Amniotic stem cell (primary cell): ENCODE data around the gene GINM1.

Experiments
- DNase-seq: peaks from one replicate; lab custom pipeline; 2025; lab: John Stamatoyannopoulos, UW

The GINM1 gene, protein sequence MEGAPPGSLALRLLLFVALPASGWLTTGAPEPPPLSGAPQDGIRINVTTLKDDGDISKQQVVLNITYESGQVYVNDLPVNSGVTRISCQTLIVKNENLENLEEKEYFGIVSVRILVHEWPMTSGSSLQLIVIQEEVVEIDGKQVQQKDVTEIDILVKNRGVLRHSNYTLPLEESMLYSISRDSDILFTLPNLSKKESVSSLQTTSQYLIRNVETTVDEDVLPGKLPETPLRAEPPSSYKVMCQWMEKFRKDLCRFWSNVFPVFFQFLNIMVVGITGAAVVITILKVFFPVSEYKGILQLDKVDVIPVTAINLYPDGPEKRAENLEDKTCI

DNA sequence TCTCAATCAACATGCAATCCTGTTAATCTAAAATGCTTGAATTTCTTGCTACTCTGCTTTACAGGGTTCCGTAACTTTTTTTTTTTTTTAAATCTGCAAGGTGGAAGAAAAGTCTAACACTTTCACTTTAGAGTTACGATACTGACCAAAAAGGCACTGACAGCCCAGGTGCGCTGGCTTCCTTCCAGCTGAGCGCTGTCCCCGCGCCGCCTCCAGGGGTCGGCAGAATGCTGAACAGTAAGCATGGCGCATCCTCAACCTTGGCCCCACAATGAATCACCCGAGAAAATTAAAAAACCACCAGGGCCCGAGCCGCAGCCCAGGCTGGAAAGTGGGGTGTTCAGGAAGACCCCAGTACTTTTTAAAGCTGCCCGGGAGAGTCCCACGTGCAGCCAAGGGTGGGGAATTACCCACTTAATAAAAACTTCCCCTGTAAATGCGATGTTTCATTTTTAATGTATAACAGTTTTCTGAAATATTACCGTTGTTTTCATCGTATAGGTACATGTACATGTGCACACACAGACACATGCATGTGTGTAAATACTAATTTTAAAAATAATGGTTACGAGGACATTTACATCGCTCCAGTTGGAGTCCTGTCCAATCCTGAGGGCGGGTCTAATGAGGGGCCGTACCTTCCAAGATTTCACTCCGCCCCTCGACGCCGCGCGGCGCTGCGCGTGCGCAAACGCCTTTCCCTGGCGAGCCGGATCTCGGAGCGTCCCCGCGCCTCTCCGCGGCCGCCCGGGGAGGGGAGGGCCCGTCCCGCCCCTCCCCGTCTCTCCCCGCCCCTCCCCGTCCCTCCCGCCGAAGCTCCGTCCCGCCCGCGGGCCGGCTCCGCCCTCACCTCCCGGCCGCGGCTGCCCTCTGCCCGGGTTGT is at the start of gene GINM1:
TSS of gene GINM1 (plus strand) at position 849 of the 883 bp plus-strand sequence. CDS start 40 bp downstream, outside the sequence.
- DNase-seq = peak; percentile 87

DNA sequence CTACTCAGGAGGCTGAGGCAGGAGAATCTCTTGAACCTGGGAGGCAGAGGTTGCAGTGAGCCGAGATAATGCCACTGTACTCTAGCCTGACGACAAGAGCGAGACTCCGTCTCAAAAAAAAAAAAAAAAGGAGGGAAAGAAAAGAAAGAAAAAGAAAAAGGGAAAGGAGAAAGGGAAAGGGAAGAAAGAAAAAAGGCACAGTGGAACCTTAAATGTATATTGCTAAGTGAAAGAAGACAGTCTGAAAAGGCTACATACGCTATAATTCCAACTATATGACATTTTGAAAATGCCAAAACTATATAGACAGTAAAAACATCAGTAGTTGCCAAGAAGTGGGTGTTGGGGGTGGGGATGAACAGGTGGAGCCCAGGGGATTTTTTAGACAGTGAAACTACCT is 36.5 kb upstream of the GINM1 start:
- no peak for DNase-seq

DNA sequence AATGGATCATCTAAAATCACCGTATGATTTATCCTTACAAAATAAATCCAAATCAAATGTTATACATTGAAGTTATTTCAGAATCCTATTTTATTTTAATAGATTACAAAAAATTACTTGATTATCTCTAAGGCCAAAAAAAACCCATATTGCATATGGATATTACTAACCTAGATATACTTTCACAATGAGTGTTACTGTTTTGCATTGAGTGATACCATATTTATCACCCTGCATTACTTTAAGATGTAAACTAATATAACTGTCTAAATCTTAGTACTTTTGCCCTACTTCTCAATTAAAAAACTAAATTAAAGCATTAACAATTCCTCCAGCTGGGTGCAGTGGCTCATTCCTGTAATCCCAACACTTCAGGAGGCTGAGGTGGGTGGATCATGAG is 31.4 kb upstream of the GINM1 start:
- DNase-seq = no peak

DNA sequence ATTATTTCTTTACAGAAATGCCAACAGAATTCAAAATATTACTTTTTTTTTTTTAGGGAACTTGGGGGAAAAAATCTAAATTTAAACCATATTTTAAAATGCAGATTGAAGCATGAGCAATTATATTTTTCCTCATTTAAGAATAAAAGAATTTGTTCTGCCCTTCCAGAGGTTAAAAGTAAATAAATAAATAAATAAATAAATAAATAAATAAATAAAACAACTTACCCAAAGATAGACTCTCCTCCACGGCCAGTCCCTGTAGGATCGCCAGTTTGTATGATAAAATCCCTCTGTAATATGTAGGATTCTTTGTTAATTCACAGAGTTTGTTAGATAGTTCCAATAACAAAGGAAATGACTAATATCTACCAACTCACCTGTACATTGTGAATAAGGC is 25.0 kb upstream of the GINM1 start:
- DNase-seq = no peak

DNA sequence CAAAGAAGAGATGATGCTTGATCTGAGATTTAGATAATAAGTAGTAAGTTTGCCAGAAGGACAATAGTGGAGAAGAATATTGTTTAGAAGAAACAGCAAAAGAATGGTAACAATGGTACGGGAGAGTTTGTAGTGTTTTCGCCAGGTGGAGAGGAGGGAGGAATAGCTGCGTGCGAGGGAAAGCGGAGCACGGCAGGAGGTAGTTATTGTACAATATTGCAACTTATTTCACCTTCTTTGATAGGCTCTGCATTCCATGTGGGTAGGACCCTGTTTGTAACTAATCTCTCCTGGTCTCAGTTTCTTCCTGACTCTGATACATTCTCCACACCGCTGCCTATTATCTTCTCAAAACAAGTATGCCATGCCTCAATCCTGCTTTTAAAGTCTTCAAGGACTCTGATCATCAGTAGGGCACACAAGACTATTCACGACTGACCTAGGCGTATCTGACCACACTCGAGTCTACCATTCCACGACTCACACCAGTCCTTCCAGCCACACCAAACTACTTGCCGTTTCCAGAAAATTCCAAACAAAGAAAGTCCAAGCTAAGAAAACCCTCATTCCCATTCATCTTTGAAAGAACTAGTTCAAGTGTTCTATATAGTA is 21.4 kb upstream of the GINM1 start:
- DNase-seq = no peak

DNA sequence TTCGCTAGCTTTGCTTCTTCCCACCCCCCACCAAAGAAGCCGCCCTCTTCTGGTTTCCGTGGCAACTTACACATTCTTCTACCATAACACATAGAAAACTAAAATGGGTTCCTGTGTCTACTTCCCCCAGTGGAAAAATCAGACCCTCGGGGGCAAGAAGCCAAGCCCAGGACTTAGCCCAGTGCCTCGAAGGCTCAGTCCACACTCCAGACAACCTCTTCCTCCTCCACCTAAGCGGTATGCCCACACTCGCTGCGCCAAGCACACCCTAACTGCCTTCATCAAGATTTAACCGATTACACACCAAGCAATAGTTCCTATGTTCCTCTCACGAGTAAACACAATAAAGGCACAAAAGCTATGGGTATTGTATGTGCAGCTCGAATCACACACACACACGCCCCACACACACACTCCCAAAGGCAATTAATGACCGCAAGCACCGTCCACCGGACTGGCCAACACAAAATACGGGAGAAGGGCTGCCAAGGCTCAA is 20.9 kb upstream of the GINM1 start:
- DNase-seq = peak; percentile 52

DNA sequence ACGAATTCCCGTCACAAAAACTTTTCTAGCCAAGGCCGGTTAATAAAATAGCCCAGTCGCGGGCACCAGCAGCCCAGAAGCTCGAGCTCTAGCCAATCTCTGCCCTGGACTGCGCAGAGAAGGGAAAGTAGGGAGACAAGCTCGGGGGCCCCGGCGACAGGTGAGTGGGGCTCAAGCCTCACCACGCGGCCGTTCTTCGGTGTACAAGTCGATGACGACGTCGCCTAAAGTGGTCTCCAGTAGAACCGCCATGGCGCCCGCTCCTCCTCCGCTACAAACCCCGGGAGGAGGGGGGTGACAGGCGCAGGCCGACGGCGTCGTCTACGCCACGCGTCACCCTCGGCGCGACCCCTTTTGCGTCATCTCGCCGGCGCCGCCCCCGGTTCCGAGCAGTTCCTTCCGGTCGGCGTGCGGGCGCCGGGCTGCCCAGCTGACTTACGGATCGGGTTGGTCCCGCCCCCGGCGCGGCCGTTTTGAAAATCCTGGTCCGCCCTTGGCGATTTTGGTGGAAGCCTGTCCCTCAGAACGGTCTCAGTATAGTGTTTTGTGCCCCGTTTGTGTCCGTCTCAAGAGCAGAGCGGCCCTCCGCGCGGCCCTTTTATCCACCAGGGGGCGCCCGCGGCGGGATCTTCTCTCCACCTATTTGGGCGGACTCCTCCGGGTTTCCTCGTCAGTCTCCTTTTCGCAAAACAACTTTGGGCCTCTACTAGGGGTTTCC is 20.3 kb upstream of the GINM1 start, which contains the start of gene PPIL4:
TSS of gene PPIL4 (minus strand) at position 290 of the 718 bp plus-strand sequence. CDS start at position 252, 38 bp downstream.
- peak; percentile 90 for DNase-seq

DNA sequence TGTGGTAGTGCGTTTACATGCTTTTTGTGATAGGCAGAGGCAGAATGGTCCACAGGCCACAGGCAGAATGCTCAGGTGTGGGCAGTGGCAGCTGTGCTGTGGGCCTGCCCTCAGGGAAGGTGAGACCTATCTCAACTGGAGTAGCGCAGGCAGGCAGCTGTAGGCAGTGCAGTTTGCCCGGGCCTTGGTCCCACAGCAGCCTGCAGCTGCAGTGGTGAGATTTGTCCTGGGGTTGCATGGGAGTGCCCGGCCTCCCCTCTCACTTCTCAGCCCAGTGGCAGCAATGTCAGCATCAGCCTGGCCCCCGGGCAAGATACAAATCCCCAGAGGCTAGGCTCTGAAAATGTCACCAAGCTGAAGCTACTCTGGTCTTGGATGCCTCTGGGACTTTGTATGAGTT is 14.3 kb upstream of the GINM1 start:
- no peak for DNase-seq

DNA sequence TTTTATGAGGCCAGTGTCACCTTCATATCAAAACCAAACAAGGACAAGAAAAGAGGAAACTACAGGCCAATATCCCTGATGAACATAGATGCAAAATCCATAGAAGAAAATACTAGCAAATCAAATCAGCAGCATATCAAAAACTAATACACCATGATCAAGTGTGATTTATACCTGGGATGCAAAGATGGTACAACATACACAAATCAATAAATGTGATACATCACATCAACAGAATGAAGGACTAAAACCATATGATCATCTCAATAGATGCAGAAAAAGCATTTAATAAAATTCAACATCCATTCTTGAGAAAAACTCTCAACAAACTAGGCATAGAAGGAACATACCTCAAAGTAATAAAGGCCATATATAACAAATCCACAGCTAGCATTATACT is 8.1 kb upstream of the GINM1 start:
- DNase-seq = no peak

DNA sequence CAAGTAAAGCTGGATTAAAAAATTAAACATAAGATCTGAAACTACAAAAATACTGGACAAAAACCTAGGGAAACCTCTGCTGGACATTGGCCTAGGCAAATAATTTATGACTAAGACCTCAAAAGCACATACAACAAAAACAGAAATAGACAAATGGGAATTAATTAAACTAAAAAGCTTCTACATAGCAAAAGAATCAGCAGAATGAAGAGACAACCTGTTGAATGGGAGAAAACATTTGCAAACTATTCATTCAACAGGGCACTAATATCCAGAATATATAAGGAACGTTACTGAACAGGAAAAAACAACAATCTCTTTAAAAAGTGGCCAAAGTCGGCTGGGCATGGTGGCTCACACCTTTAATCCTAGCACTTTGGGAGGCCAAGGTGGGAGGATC is 6.8 kb upstream of the GINM1 start:
- no peak for DNase-seq

DNA sequence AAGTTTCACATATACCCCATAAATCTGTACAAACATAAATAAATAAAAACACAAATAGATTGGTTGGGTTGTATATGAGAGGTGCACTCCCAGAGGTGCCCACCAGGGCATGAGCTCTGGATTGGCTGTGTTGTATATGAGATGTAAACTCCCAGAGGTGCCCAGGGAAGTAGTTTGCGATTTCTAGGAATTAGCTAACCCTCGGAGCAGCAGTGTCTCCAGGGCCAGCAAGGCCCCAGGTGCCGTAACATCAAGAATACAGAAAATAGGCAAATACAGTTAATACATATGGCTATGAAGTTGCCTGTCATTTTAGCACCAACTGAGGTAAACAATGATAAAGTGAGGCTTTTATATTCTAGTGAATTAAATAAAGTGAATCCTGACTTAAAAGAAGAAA is 5.4 kb upstream of the GINM1 start:
- no peak for DNase-seq

DNA sequence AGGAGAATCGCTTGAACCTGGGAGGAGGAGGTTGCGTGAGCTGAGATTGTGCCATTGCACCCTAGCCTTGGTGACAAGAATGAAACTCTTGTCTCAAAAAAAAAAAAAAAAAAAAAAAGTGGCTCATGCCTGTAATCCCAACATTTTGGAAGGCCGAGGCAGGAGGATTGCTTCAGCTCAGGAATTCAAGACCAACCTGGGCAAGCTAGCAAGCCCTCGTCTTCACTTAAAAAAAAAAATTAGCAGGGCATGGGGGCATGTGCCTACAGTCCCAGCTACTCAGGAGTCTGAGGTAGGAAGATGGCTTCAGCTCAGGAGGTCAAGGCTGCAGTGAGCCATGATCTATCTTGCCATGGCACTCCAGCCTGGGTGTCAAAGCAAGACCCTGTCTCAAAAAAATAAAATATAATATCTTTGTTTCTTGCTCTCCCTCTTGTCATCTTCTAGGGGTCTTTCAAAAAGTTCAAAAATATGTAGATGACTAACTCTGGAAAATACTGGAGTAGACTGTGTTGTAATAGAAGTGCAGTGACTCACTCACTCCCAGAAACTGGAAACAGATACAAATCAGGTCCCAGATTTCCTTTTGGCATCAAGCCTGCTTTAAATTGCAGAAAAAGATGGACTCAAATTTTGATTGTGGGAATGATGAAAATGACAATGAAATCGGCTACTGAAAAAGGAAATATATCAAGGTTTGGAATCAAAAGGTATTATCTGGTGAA is 2.8 kb upstream of the GINM1 start:
- DNase-seq = peak; percentile 52

DNA sequence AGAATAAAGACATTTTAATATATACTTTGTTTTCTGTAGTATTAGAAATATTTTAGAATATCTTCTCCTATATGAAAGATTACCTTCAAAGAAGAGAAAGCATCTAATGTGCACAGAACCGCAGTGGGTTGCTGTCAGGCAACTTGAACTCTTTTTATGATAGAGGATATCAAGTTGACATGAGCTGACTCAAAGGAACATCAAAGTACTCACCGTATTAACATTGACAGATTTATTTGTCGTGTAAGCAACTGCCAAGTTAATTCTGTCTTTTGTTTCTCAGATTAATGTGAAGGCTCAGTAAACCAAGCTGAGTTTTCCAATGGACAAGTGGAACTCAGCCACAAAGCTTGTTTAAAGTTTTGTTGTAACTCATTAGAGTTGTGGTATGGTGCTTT is 2.2 kb upstream of the GINM1 start:
- DNase-seq = no peak

DNA sequence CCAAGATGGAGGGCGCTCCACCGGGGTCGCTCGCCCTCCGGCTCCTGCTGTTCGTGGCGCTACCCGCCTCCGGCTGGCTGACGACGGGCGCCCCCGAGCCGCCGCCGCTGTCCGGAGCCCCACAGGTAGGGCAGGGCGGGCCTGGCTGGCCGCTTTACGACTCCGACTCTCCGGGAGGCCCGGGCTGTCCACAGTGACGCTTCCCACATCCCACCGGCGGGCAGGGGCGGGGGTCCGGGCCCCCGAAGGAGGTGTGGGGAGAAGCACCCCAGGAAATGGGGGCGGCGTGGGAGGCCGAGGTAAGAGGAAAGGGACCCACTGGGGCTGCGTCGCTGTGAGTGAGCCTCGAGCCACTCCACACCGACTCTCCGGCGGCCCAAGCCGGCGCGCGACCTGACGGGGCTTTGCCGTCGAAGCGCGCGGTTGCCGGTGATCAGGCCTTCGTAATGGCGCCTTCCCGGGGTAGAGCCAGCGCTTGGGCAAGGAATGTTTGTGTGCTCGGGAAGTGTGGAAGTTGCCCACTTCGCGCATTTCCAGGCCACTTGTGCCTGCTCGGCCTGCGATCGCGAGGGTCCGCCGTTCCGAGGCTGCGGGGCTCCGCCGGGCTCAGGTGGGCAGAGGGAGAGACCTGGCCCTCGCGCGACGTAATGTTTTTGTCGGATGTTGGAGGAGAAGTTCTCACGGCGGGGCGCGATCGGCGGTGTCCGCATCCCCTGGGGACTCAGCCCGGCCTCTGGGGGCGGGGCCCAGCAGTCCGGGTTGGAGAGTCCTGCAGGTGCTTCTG is 427 bp downstream of the GINM1 start:
- peak; percentile 1 for DNase-seq

DNA sequence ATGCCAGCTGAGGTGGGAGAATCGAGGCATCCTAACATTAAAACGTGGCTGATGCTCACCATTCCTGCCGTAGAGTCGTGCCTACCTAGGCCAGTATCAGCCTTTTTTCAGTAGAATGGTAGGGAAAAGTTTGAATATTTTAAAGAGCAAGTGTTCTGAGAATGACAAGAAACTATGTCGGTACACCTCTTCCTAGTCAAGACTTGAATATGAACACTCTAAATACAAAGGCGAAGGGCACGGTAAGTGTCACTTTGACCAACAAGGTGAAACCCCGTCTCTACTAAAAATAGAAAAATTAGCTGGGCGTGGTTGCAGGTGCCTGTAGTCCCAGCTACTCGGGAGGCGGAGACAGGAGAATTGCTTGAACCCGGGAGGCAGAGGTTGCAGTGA is 1.0 kb downstream of the GINM1 start:
- DNase-seq = no peak

DNA sequence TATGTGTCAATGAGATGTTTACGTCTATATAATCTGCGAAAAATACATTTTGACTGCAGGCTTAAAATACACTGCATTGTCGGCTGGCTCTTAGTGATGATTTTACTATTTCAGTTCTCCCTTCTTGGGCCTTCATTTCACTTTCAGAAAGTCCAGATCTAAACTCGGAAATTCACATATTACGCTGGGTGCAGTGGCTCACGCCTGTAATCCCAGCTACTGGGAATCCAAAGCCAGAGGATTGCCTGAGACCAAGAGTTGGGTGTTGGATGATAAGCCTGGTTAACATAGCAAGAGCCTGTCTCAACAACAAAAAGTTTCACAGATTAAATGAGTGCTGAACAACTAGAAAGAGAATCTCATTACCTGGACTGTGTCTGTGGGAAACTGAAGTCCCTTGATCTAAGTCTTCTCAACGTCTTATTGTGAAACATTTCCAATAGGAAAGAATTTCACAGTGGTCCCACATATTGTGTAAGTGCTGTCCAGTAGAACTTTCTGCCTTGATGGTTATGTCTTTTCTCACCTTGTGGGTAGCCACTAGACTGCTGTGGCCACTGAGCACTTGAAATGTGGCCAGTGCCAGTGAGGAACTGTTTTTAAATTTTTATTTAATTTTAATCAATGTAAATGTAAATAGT is 1.9 kb downstream of the GINM1 start:
- DNase-seq = no peak

DNA sequence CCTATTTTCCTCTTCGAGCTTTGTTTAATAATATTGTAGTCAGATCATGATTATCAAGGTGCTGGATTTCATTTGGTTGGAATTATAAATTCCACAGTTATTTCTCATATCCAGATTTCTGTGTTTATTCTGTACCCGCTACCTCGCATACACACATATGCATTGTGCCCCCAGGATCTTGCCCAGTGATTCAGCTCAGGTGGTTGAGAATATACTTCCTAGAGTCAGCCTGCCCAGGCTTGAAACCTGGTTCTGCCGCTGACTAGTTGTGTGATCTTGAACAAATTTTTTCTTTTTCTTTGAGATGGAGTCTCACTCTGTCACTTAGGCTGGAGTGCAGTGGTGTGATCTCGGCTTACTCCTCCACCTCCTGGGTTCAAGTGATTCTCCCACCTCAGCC is 14.7 kb downstream of the GINM1 start:
- no peak for DNase-seq

DNA sequence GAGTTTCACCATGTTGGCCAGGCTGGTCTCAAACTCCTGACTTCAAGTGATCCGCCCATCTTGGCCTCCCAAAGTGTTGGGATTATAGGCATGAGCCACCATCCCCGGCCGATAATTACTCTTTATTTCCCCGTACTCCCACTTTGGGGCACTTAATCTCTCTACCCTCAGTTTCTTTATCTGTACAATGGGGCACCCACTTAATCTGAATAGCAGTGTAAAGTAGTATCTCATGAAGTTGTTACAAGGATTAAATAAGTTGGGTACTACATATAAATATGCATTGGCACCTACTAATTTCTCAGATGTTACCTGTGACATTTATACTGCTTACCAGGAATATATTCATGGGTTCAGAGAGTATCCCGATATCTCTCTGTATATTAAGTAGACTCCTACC is 15.2 kb downstream of the GINM1 start:
- DNase-seq = no peak

DNA sequence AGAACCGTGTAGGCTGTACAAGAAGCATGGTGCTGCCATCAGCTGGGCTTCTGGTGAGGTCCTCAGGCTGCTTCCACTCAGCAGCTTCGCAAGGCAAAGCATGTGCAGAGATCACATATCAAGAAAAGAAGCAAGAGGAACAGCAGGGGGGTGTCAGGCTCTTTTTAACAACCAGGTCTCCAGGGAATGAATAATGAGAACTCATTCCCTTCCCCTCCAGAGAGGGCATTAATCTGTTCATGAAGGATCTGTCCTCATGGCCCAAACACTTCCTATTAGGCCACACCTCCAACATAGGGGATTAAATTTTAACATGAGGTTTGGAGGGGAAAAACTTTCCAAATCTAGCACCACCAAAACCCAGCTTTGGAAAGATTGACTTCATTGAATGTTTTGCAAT is 20.0 kb downstream of the GINM1 start:
- DNase-seq = no peak

DNA sequence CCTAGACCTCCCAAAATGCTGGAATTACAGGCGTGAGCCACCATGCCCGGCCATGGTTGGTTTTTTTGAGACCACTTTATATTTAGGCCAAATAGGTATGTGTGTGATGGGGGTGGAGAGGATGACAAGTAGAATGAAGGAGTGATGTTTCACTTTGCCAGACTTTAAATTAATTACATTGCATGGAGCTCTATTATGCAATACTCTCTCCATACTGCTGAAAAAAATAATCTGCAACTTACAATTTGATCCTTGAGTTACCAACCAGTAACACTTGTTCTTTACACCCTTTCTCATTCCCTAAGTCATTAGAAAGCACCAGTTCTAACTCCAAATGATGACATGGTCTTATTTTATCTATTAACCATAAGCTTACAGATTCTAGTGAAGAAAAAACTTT is 26.8 kb downstream of the GINM1 start:
- DNase-seq = no peak
